KBM-7 (cell line): ENCODE results near the gene FOXN1.

Experiments
- DNase-seq: peaks from one replicate; pipeline ENCODE4 v3.0.0-alpha.2; 2015
- in situ Hi-C: fragments of 300-500 bp; cut with MboI; formaldehyde crosslinking; loops from 2 replicates; pipeline ENCODE4 v1.14.3; 2020; ENCODE audit warnings: low sequenced_read_pairs, low pct_unique_long_range_greater_than_20kb, mixed read lengths

Gene FOXN1

DNA sequence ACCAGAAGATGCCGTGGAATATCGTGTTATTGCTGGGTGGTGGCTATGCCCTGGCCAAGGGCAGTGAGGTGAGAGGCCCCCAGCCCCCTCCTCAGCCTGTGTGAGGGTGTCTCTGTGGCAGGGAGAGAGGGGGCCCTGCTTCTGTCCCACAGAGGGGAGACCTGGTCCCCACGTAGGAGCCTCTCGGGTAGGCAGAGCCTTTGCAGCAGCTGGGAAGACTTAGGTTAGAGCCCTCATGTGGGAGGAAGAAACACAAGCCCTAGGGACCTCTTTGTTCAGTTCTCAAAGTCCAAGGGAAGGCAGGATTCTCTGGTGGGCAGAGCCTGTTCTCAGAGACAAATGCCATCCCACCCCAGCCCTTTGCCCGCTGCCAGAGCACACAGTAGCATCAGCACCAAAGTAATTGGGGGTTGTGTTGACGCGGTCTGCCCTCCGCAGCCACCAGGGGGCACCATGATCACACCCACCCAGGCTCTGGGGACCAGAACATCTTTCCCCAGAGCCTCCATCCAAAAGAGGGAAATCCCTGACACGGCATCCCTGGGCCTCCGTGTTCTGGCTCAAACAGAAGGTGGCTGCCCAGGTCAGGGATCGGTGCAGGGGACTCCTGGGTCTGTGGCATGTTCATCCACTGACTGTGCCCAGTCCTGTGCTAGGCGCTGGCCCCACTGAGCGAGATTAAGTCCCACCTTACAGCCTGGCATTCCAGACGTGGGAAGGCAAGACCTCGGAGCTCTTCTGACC lies 11.5 kb upstream of the FOXN1 start:
- peak; percentile 78 for DNase-seq
- in situ Hi-C loops: loop anchor here (10.0 kb wide), 1 partner anchor 50 kb away; no protein-coding TSS in a partner anchor

GRCh38 chr17:28495635-28496034 lies 10.5 kb upstream of the FOXN1 start:
- no peak for DNase-seq
- in situ Hi-C loops: loop anchor here (10.0 kb wide), 1 partner anchor 49 kb away; no protein-coding TSS in a partner anchor

- in situ Hi-C loops: loop anchor here (10.0 kb wide), 1 partner anchor 47 kb away; no protein-coding TSS in a partner anchor
- DNase-seq: no peak
These were observed 8.2 kb upstream of the FOXN1 start for GRCh38 chr17:28497931-28498330.

DNA sequence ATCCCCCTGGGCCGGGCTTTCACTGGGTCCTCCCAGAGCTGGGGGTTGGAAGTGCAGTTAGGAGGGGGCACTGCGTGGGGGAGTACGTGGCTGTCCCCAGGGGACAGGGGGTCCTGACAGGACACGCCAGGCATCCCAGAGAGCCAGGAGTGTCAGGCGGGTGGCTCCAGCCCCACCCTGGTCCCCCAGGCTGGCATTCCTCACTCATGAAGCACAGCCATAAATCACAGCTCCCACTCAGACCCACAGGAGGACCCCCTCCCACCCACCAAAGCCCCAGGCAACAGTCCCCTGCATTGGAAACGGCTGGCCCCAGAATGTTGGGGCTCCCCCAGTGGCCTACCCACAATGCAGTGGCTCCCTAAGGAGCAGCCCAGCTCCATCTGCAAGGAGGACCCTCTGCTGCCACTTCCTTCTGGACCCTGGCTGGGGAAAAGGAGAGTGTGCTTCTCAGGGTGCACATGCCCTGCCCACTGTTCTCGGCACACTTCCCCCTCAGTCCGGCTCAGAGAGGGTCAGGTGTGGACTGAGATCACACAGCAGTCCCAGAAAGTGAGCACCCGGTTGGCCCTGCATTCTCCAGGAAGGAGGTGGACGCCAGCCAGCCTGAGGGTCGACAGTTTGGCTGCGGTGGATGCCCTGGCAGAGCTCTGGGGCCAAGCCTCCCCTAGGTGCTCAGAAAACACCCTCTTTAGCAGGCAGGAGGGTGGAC lies 7.3 kb upstream of the FOXN1 start:
- DNase-seq: no peak
- in situ Hi-C loops: loop anchor here (10.0 kb wide), 1 partner anchor 46 kb away; no protein-coding TSS in a partner anchor

DNA sequence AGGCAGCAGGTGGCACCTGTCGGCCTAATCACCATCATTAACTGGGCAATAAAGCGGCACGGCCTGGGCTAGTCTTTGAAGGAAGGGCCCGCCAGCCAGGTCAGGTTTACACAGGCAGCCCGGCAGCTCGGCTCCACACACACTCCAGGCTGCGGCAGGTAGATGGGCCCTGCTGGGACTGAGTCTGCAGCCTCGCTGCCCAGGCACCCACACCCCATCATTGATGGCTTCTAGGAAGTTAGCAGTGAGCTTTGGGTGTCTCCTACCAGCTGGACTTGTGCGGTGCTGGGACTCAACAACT lies 6.8 kb upstream of the FOXN1 start:
- in situ Hi-C loops: loop anchor here (10.0 kb wide), 1 partner anchor 45 kb away; no protein-coding TSS in a partner anchor
- DNase-seq: no peak

GRCh38 chr17:28499684-28500357 lies 6.3 kb upstream of the FOXN1 start:
- in situ Hi-C loops: loop anchor here (10.0 kb wide), 1 partner anchor 45 kb away; no protein-coding TSS in a partner anchor
- DNase-seq: no peak

DNA sequence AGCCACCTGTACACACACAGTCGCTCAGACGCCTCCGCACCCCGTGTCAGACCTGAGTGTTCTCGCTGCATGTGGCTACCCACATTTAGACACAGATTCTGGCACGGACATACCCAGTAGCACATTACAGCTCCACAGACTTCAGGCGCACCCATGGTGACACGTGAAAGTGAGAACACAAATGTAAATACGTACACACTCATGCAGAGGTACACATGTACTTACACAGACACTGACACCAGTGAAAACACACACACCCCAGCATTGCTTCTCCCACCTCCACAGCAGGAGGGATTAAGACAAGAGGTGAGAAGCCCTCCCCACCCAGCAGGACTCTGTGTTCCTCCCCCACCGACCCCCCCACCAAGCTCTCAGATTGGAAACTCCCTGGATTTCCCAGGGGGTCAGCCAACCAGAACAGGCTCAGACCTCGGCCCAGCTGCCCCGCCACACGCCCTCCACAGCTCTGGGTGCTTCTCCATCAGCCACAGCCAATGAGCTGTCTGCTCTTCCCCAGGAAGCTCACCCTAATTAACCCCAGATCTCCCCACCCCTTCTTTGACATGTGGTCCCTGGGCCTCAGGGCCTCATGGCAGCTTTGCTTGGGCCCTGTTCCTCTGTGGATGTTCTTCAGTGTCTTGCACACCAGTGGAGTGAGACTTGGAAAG lies 5.3 kb upstream of the FOXN1 start:
- DNase-seq: no peak
- in situ Hi-C loops: no loop called here

DNA sequence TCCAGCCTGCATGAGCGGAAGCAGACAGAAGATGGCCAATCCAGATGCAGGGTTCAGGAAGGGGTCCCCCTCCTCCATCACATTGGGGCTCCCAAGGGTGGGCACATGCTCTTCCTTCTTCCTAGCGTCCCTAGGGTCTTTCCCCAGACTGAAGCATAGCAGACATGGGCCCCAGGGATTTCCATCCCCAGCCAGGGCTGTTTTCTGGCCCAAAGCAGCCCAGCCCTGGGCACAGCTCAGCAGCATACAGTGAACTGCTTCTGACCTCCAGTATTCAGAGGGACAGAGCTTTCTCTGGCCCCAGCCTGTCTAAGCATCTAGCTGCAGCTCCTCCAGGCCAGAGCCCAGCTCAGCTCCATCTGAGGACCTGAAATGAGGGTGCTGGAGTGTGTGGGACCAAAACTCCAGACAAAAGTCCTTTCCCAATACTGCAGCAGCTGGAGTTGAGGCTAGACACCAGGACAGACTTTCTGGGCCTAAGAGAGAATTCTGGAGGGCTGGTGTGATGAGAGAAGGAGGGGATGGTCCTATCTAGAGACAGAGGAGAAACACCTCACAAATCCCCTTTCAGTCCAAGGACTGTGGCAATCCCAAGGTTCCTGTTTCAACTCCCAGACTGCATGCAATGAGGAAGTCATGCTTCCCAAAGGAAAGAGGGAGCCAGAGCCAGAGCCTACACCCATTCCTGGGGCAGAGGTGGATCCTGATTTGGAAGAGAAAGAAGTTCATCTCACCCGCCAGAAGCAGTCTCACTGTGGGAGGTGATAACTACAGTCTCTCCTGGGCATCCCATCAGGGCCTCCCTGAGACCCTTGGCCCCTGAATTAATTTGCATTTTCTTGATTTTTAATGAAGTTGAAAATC lies 4.5 kb upstream of the FOXN1 start:
- in situ Hi-C loops: no loop called here
- DNase-seq: no peak

GRCh38 chr17:28503420-28503819 lies 2.7 kb upstream of the FOXN1 start:
- in situ Hi-C loops: no loop called here
- no peak for DNase-seq

GRCh38 chr17:28506763-28507487 lies 777 bp downstream of the FOXN1 start:
- DNase-seq: no peak
- in situ Hi-C loops: no loop called here

- in situ Hi-C loops: no loop called here
- no peak for DNase-seq
These were observed 1.5 kb downstream of the FOXN1 start for GRCh38 chr17:28507567-28508203.

- DNase-seq: no peak
- in situ Hi-C loops: no loop called here
These were observed 2.1 kb downstream of the FOXN1 start for GRCh38 chr17:28508211-28508724.

DNA sequence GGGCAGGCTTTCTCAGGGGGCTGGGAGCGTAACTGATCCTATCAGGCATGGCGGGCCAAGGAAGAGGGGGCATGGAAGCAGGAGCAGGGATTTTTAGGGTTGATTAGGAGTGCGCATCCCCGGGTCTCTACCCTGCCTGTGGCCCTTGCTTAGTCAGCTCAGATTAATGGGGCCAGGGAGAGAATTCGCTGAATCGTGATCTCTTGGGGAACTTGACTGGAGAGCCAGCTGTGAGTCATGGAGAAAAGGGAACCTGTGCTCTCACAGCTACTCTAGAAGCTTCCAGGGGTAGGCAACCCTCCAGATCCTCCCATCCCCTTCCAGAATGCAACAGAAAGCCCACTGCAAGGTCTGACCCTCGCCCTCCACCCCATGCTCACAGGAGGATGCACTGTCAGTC lies 3.6 kb downstream of the FOXN1 start:
- no peak for DNase-seq
- in situ Hi-C loops: no loop called here

- no peak for DNase-seq
- in situ Hi-C loops: no loop called here
These were observed 5.8 kb downstream of the FOXN1 start for GRCh38 chr17:28511858-28512461.

GRCh38 chr17:28513476-28513875 lies 7.3 kb downstream of the FOXN1 start:
- no peak for DNase-seq
- in situ Hi-C loops: no loop called here

DNA sequence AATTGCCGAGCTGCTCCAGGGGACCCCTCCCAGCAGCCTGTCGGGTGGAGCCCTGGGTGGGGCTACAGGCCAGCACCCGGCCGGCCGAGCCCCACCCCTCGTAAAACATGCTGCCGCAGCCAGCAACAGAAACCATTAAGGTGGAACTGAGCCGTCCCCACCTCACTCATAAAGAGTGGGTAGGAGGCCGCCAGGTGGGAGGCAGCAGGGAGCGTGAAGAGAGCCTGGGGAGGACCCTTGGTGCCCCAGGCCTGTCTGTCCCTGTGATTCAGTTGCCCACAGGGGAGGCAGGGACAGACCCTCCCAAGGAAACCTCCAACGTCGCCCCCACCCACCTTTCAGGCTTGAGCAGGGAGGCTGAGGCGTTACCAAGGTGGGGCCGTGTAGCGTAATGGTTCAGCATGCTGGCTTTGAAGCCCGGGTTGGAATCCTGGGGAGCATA lies 8.4 kb downstream of the FOXN1 start:
- DNase-seq: no peak
- in situ Hi-C loops: no loop called here

- in situ Hi-C loops: no loop called here
- no peak for DNase-seq
These were observed 9.4 kb downstream of the FOXN1 start for GRCh38 chr17:28515518-28515917.
